GM18861 (cell line): ENCODE measurements around the gene UBFD1.
"Not testable (repeated sequence)": the region's sequence is repeated elsewhere in the genome, so short reads cannot be mapped to it uniquely, and the experiment has no call there.

Experiments
- ATAC-seq: cut with Tn5 transposase; IDR thresholded peaks from one replicate; pipeline ENCODE4 v1.9.1; 2021; ENCODE audit not compliant: unreplicated experiment

Gene UBFD1

DNA sequence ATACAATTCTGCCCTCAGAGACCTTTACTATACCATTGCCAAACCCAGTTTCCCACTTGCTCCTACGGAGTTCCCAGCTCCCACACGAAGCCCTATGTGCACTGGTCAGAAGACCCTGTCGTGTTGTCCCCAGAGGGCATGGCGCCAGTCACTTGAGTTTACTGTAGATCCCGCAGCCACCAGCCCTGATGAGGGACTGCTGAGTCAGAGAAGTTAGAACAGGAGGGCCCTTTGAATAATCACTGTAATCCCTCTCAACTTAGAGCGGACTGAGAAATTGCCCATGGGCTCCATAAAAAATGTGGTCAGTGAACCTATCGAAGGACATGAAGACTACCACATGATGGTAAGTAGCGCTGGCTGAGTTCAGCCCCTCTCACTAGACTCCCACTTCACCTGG, 9.2 kb downstream of the UBFD1 start:
- no peak for ATAC-seq

- ATAC-seq: no peak
Observed at GRCh38 chr16:23567602-23568001, 10.1 kb downstream of the UBFD1 start.

- no peak for ATAC-seq
Observed at GRCh38 chr16:23570992-23571632, 13.6 kb downstream of the UBFD1 start.

- ATAC-seq: no peak
Observed at GRCh38 chr16:23571895-23572294, 14.4 kb downstream of the UBFD1 start.

- no peak for ATAC-seq
Observed at GRCh38 chr16:23572394-23572793, 14.9 kb downstream of the UBFD1 start.

DNA sequence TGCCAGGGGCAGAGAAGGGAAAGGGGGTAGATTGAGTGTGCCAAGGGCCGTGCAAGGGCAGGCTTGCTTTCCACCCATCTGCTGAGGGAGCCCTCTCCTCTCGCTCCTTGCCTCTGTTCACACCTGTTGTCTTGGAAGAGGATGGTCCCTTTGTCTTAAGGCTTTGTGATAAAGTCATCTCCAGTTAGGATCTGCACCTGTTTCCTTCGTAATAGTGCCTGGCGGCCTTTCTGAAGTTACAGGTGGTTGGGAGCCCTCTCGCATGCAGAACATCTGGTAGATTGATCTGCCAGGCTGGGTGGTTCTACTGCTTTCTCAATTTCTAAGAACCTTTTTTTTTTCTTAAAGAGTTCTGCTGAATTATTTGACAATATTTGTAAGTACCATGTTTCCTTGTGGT, 16.3 kb downstream of the UBFD1 start:
- ATAC-seq: no peak

- no peak for ATAC-seq
Observed at GRCh38 chr16:23575834-23576233, 18.3 kb downstream of the UBFD1 start.

GRCh38 chr16:23577493-23577892, 20.0 kb downstream of the UBFD1 start:
- ATAC-seq: no peak

DNA sequence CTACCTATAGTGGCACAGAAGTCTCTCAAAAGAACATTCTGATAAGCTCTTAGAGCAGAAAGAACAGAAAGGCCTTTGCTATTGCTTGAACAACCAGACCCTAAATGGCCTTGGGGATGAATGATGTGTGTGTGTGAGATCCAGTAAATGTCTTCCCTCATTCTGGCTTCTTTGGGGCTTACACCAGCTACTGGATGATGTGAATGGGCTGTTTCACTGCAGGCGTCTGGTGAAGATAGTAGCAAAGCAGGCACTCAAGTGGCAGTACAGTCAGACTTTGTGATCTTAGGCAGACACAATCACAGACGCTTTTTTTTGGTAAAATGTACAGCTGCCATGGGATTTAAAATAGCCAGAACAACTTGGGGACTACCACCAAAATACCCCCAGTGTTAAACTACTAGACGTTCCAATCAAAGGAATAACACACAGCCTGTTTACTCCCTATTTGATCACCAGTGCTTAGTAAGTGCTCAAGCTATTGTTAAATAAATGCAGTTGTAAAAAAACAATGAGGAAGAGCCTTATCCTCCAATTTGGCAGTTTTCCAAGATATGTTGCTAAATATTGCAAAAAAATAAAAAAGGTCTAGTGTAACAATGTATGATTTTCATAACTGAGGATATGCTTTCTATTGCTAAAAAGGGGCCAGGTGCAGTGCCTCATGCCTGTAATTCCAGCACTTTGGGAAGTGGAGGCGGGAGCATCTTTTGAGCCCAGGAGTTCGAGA, 20.7 kb downstream of the UBFD1 start:
- no peak for ATAC-seq

GRCh38 chr16:23579371-23579770, 21.8 kb downstream of the UBFD1 start:
- ATAC-seq: no peak

GRCh38 chr16:23580391-23580790, 22.9 kb downstream of the UBFD1 start:
- ATAC-seq: no peak

DNA sequence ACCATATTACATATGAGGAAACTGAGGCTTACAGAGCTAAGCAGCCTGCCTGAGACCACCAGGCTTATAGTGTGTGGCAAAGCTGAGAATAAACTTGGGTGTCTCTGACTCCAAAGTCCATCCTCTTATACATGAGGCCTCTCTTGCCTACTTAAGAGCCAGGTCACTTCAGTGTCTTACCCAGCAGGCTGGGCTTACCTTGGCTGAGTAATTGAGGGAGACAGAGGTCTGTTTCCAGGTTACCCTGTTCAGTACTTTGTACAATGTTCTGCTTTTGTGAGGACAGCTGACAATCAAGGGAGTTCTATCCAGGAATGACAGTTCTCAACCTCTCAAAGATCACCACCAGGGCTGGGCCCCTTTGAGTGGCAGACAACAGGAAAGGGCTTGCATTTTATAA, 24.2 kb downstream of the UBFD1 start:
- no peak for ATAC-seq

DNA sequence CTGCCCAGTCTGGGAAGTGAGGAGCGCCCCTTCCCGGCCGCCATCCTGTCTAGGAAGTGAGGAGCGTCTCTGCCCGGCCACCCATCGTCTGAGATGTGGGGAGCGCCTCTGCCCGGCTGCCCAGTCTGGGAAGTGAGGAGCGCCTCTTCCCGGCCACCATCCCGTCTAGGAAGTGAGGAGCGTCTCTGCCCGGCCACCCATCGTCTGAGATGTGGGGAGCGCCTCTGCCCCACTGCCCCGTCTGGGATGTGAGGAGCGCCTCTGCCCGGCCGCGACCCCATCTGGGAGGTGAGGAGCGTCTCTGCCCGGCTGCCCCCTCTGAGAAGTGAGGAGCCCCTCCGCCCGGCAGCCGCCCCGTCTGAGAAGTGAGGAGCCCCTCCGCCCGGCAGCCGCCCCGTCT, 25.7 kb downstream of the UBFD1 start:
- ATAC-seq: not testable (repeated sequence)

GRCh38 chr16:23584186-23585076, 26.9 kb downstream of the UBFD1 start:
- no peak for ATAC-seq

DNA sequence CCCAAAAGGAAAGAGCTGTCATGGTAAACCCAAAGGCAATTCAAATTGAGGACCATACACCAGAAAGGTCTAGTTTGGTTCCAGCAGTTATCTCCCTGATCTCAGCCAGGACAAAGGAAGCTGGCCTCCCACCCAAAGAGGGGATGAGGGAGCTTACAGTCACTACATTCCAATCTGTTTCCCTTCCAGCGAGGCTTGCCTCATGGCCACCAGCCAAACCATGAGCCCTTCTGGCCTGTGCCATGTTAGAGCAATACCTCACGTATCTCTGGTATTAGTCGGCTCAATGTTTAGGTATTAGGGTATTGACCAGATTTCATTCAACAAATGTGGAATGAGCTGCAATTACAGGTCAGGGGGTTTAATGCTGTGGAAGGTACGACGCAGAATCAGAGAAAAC, 30.2 kb downstream of the UBFD1 start:
- ATAC-seq: no peak

DNA sequence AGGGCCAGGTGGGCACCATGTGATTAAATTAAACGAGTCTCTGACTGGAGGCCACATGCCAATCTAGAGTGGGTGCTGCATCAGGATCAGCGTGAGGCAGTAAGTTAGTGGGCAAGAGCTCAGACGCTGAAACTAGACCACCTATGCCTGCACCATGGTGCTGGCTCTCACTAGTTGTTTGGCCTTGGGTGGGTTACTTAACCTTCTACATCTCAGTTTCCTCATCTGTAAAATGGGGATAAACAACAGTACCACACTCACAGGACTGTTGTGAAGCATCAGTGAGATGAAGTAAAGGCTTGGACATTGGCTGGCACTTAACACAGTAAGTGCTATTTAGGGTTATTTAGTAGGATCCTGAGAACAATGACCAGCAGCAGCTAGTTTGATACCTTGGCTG, 32.7 kb downstream of the UBFD1 start:
- no peak for ATAC-seq

GRCh38 chr16:23594186-23594585, 36.7 kb downstream of the UBFD1 start:
- no peak for ATAC-seq

GRCh38 chr16:23595246-23595950, 37.9 kb downstream of the UBFD1 start:
- ATAC-seq: peak; percentile 2

- peak; percentile 84 for ATAC-seq
Observed at GRCh38 chr16:23595951-23596720, 38.6 kb downstream of the UBFD1 start, which contains the start of gene NDUFAB1. Gene NDUFAB1, minus strand, starts transcription at chr16:23596316. Its CDS starts 26 bp downstream, at chr16:23596290.
